HTERT RPE-1 (cell line): ENCODE data around the gene FHIT.
"Not testable (repeated sequence)": the region's sequence is repeated elsewhere in the genome, so short reads cannot be mapped to it uniquely, and the experiment has no call there.

Source experiments
- in situ Hi-C: fragments of 300-500 bp; cut with MboI; formaldehyde crosslinking; loops from 4 replicates; pipeline ENCODE4 v1.14.3; 2020; ENCODE audit warnings: low sequenced_read_pairs

Gene FHIT

GRCh38 chr3:61117045-61117898, 134.0 kb downstream of the FHIT start:
- in situ Hi-C loops: no loop called here

GRCh38 chr3:61114316-61114953, 136.8 kb downstream of the FHIT start:
- in situ Hi-C loops: no loop called here

GRCh38 chr3:61111825-61112224, 139.4 kb downstream of the FHIT start:
- in situ Hi-C loops: no loop called here

GRCh38 chr3:61110576-61110975, 140.7 kb downstream of the FHIT start:
- in situ Hi-C loops: no loop called here

- in situ Hi-C loops: no loop called here
Measured at GRCh38 chr3:61108247-61109019, 142.8 kb downstream of the FHIT start.

GRCh38 chr3:61094608-61095007, 156.6 kb downstream of the FHIT start:
- in situ Hi-C loops: no loop called here

- in situ Hi-C loops: no loop called here
Measured at GRCh38 chr3:61093364-61093763, 157.9 kb downstream of the FHIT start.

GRCh38 chr3:61092870-61093269, 158.4 kb downstream of the FHIT start:
- in situ Hi-C loops: no loop called here

- in situ Hi-C loops: no loop called here
Measured at GRCh38 chr3:61090389-61091169, 160.7 kb downstream of the FHIT start.

- in situ Hi-C loops: no loop called here
Measured at GRCh38 chr3:61087465-61087864, 163.8 kb downstream of the FHIT start.

- in situ Hi-C loops: no loop called here
Measured at GRCh38 chr3:61081554-61081953, 169.7 kb downstream of the FHIT start.

GRCh38 chr3:61080737-61081445, 170.4 kb downstream of the FHIT start:
- in situ Hi-C loops: no loop called here

GRCh38 chr3:61078048-61078752, 173.1 kb downstream of the FHIT start:
- in situ Hi-C loops: no loop called here

- in situ Hi-C loops: no loop called here
Measured at GRCh38 chr3:61077551-61077950, 173.7 kb downstream of the FHIT start.

GRCh38 chr3:61074783-61075182, 176.5 kb downstream of the FHIT start:
- in situ Hi-C loops: no loop called here

GRCh38 chr3:61073566-61074165, 177.6 kb downstream of the FHIT start:
- in situ Hi-C loops: no loop called here

- in situ Hi-C loops: no loop called here
Measured at GRCh38 chr3:61068084-61068483, 183.2 kb downstream of the FHIT start.

- in situ Hi-C loops: no loop called here
Measured at GRCh38 chr3:61066800-61067199, 184.5 kb downstream of the FHIT start.

GRCh38 chr3:61066222-61066621, 185.0 kb downstream of the FHIT start:
- in situ Hi-C loops: not testable (repeated sequence)
